Keratinocyte (primary cell): ENCODE data around the gene PSD2. TPM values are rescaled to one million over a fixed set of nuclear protein-coding genes. Genes with fewer than 3 reads are reported as not detected.

Experiments used
- DNase-seq: peaks from one replicate; pipeline ENCODE4 v3.0.0-alpha.2; 2011; ENCODE audit warnings: low read depth, missing footprints, low spot score
- FAIRE-seq: peaks from 2 replicates; lab custom pipeline; 2011; peaks lifted over from hg19 to GRCh38; lab: Jason Lieb, UNC
- H2AFZ ChIP-seq: 2 replicates; pipeline ENCODE4 v1.6.0; 2012; ENCODE audit warnings: low read length, control low read depth, inconsistent platforms; ENCODE audit not compliant: control insufficient read depth
- H3K27ac ChIP-seq: 2 replicates; pipeline ENCODE4 v1.5.1; 2011; ENCODE audit warnings: low read length; ENCODE audit not compliant: control insufficient read depth, insufficient read depth
- H3K27me3 ChIP-seq: 3 replicates; pipeline ENCODE4 v1.6.0; 2011; ENCODE audit warnings: low read length; ENCODE audit not compliant: control insufficient read depth, insufficient read depth; ENCODE audit errors: extremely low read depth
- H3K36me3 ChIP-seq, 2 experiments: 2 replicates in 1 of 2; 3 replicates in 1 of 2; pipeline ENCODE4 v1.5.1; 2011; ENCODE audit warnings: low read length in 2 of 2, mild to moderate bottlenecking in 1 of 2; ENCODE audit not compliant: control insufficient read depth in 2 of 2, insufficient read depth in 2 of 2; ENCODE audit errors: extremely low read depth in 1 of 2
- H3K4me1 ChIP-seq: 3 replicates; pipeline ENCODE4 v1.5.1; 2011; ENCODE audit warnings: low read length; ENCODE audit not compliant: control insufficient read depth, insufficient read depth; ENCODE audit errors: extremely low read depth
- H3K4me2 ChIP-seq: 3 replicates; pipeline ENCODE4 v1.6.0; 2011; ENCODE audit warnings: low read depth, low read length; ENCODE audit not compliant: control insufficient read depth, insufficient read depth; ENCODE audit errors: extremely low read depth
- H3K4me3 ChIP-seq, 3 experiments: fragments of 200-600 bp in 1 of 3; sonication (generic) in 1 of 3; 2 replicates in 2 of 3; 3 replicates in 1 of 3; pipeline ENCODE4 v1.5.1; 2011 to 2016; ENCODE audit warnings: low read length in 3 of 3, mild to moderate bottlenecking in 3 of 3, control low read depth in 2 of 3, inconsistent platforms in 1 of 3, low read depth in 1 of 3, mixed read lengths in 1 of 3, mixed run types in 1 of 3, moderate library complexity in 1 of 3; ENCODE audit not compliant: control insufficient read depth in 2 of 3, insufficient read depth in 2 of 3; ENCODE audit errors: extremely low read depth in 1 of 3
- H3K79me2 ChIP-seq: 2 replicates; pipeline ENCODE4 v1.6.0; 2012; ENCODE audit warnings: low read length; ENCODE audit not compliant: control insufficient read depth, insufficient read depth
- H3K9ac ChIP-seq: 3 replicates; pipeline ENCODE4 v1.6.0; 2011; ENCODE audit warnings: low read length; ENCODE audit not compliant: control insufficient read depth, insufficient read depth; ENCODE audit errors: extremely low read depth
- H3K9me1 ChIP-seq: 3 replicates; pipeline ENCODE4 v1.6.0; 2011; ENCODE audit warnings: low read length; ENCODE audit not compliant: control insufficient read depth, insufficient read depth; ENCODE audit errors: extremely low read depth
- H3K9me3 ChIP-seq: 2 replicates; pipeline ENCODE4 v1.5.1; 2012; ENCODE audit warnings: low read depth, low read length; ENCODE audit not compliant: control insufficient read depth
- H4K20me1 ChIP-seq: 3 replicates; pipeline ENCODE4 v1.6.0; 2011; ENCODE audit warnings: low read length; ENCODE audit not compliant: control insufficient read depth, insufficient read depth; ENCODE audit errors: extremely low read depth
- EZH2 ChIP-seq: IDR thresholded peaks from one replicate; pipeline ENCODE4 v1.6.1; 2012; ENCODE audit warnings: inconsistent platforms, mild to moderate bottlenecking, low read length, moderate library complexity
- dilution Hi-C: fragments of 300-500 bp; cut with MboI; formaldehyde crosslinking; loops from one replicate; pipeline ENCODE4 v1.7.0; 2020; ENCODE audit warnings: low sequenced_read_pairs; ENCODE audit not compliant: extremely low pct_ligation_motif_present
- polyA plus RNA-seq, 5 experiments: library from polyadenylated mRNA; depleted of rRNA in 3 of 5; stranded (reverse) in 3 of 5; stranded (forward) in 1 of 5; unstranded in 1 of 5; fragments of >200 nt; gene quantifications; 1 replicate in 1 of 5; 2 replicates in 3 of 5; 3 replicates in 1 of 5; pipeline versions ENCODE4 v1.2.1 to v1.2.3, GENCODE V29; 2011 to 2012; ENCODE audit warnings: missing spikeins in 2 of 5, low read depth in 1 of 5, low replicate concordance in 1 of 5
- TF ChIP-seq, protein P1 (sequence below), 3 experiments: IDR thresholded peaks in 1 of 3; conservative IDR thresholded peaks in 1 of 3; optimal IDR thresholded peaks in 1 of 3; 2 replicates in 2 of 3; 3 replicates in 1 of 3; pipeline versions ENCODE3 to v1.5.1; 2011; ENCODE audit warnings: low read length in 3 of 3, mild to moderate bottlenecking in 3 of 3, moderate library complexity in 2 of 3, control low read depth in 1 of 3, inconsistent platforms in 1 of 3; ENCODE audit not compliant: insufficient read depth in 2 of 3; ENCODE audit errors: extremely low read depth in 1 of 3

Gene PSD2
- polyA plus RNA-seq, 1 donor (not counting 4 experiments of a cell fraction or from before 2014, with no cell fraction given): not detected

DNA sequence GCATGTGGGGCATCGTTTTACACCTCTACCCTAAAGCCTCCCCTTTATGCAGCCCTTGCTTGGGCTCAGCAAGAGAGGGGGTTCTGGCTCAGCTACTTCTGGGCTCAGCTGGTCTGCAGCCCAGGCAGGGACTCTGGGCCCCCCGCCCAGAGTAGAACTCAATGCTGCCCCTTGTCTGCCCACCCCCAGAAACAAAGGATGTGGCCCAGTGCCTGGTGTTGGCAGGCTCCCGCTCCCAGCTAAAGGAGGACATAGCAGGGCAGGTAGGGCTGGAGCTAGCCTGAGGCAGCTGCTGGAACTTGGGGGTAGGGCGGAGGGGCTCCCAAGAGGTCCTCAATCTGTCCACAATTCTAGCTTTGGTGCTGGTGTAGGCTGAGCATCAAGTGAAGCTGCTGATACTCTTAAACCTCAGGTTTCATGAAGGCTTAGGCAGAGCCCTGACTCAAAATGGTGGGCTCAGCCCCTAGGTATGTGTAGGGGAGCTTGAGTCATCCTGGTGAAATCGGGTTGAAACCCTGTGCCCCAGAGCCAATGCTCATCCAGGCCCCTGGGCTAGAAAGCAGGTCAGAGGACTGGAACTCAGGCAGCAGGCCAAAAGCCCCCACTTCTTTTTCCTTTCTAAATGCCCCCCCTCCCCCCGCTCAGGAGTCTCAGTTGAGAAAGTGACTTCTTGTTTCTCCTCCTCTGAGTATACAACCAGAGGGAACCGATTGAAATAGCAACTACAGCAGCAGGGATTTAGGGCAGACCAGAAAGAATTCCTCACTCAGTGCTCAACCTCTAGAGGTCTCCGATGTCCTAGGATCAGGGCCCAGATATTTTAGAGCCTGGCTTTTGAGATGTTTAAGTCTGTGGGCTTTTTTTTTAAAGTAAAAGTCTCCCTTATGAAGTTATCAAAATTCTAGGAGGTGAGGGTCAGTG, 11.4 kb downstream of the PSD2 start:
- H3K9me3 ChIP-seq: no peaks in the 10 kb centered on the region
- no peaks in the 10 kb centered on the region for H3K79me2 ChIP-seq
- no peak for TF ChIP-seq EZH2
- TF ChIP-seq, protein P1, sequence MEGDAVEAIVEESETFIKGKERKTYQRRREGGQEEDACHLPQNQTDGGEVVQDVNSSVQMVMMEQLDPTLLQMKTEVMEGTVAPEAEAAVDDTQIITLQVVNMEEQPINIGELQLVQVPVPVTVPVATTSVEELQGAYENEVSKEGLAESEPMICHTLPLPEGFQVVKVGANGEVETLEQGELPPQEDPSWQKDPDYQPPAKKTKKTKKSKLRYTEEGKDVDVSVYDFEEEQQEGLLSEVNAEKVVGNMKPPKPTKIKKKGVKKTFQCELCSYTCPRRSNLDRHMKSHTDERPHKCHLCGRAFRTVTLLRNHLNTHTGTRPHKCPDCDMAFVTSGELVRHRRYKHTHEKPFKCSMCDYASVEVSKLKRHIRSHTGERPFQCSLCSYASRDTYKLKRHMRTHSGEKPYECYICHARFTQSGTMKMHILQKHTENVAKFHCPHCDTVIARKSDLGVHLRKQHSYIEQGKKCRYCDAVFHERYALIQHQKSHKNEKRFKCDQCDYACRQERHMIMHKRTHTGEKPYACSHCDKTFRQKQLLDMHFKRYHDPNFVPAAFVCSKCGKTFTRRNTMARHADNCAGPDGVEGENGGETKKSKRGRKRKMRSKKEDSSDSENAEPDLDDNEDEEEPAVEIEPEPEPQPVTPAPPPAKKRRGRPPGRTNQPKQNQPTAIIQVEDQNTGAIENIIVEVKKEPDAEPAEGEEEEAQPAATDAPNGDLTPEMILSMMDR (optimal IDR thresholded peaks at IDR 0.05 in 1 of 3, IDR thresholded peaks at IDR 0.05 in 1 of 3, conservative IDR thresholded peaks at IDR 0.05 in 1 of 3; ENCODE audit: extremely low read depth in 1 of 3, insufficient read depth in 2 of 3, low read length in 3 of 3): no peak
- dilution Hi-C loops: no loop called here
- H3K4me3 ChIP-seq: no peak overlapping the region
- H4K20me1 ChIP-seq: no peaks in the 10 kb centered on the region
- no peaks in the 10 kb centered on the region for H3K4me1 ChIP-seq
- H3K9ac ChIP-seq: no peak overlapping the region
- no peaks in the 10 kb centered on the region for H3K36me3 ChIP-seq
- no peaks in the 10 kb centered on the region for H3K9me1 ChIP-seq
- DNase-seq (no peak), FAIRE-seq (no peak)
- peaks cover 6% of the 10 kb centered on the region for H3K27me3 ChIP-seq
- no peak overlapping the region for H3K4me2 ChIP-seq
- H3K27ac ChIP-seq: no peak overlapping the region
- H2AFZ ChIP-seq: no peak overlapping the region

DNA sequence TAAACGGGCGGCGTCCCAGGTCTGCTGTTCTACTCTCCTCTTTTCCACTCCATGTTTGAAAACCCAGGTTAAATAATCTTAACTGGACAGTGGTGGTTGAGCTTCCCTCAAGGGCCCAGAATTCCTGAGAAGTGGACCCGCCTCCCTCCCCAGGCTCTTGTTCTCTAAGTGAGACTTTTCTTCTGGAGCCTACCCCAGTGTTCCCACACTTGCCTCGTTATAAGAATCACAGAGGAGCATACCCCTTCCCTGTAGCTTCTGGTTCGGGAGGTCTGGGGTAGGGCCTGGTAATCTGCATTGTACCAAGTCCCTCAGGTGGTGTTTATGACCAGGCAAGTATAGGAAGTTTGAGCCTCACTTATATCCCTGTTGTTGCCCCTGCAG, 12.0 kb downstream of the PSD2 start:
- Histone ChIP-seq H3K9me1 (no peaks in the 10 kb centered on the region), H3K27ac (no peak overlapping the region), H3K27me3 (peaks cover 6% of the 10 kb centered on the region), H3K4me3 (no peak overlapping the region), H4K20me1 (no peaks in the 10 kb centered on the region), H3K79me2 (no peaks in the 10 kb centered on the region), H3K9ac (no peak overlapping the region), H3K4me2 (no peak overlapping the region), H2AFZ (no peak overlapping the region), H3K4me1 (no peaks in the 10 kb centered on the region), H3K36me3 (no peaks in the 10 kb centered on the region), H3K9me3 (no peaks in the 10 kb centered on the region)
- dilution Hi-C loops: no loop called here
- DNase-seq (no peak), FAIRE-seq (no peak)
- TF ChIP-seq, protein P1 (optimal IDR thresholded peaks at IDR 0.05 in 1 of 3, IDR thresholded peaks at IDR 0.05 in 1 of 3, conservative IDR thresholded peaks at IDR 0.05 in 1 of 3; ENCODE audit: extremely low read depth in 1 of 3, insufficient read depth in 2 of 3, low read length in 3 of 3): no peak
- no peak for TF ChIP-seq EZH2
